ENCODE data around the gene SDK1. TPM values are rescaled to one million over a fixed set of nuclear protein-coding genes. Genes with fewer than 3 reads are reported as not detected.

SDK1 gene
- total and polyA plus RNA-seq, 2 donors (not counting 3 experiments of a cell fraction or from before 2014, with no cell fraction given): 1.6 to 3.9 TPM

- Histone ChIP-seq H3K9me1 (replicated peaks; ENCODE audit: control insufficient read depth, extremely low read depth, insufficient read depth, low read length) (no peaks in the 10 kb centered on the region), H4K20me1 (replicated peaks; ENCODE audit: control insufficient read depth, extremely low read depth, insufficient read depth, low read length) (no peaks in the 10 kb centered on the region), H3K4me2 (ENCODE audit: insufficient read depth, low read length) (no peak overlapping the region), H3K9me3 (replicated peaks; ENCODE audit: control insufficient read depth, insufficient read depth, low read length) (no peaks in the 10 kb centered on the region), H3K4me3 (replicated peaks in 1 of 3; ENCODE audit: insufficient read depth in 1 of 3, low read depth in 1 of 3, low read length in 3 of 3) (no peak overlapping the region), H3K27me3 (ENCODE audit: control insufficient read depth in 2 of 2, insufficient read depth in 2 of 2, low read length in 2 of 2) (no peaks in the 10 kb centered on the region), H3K36me3 (ENCODE audit: control insufficient read depth in 2 of 2, extremely low read depth in 1 of 2, insufficient read depth in 2 of 2, low read length in 2 of 2) (no peaks in the 10 kb centered on the region), H2AFZ (ENCODE audit: low read depth, low read length) (no peak overlapping the region), H3K9ac (replicated peaks; ENCODE audit: extremely low read depth, insufficient read depth, low read length) (no peak overlapping the region), H3K27ac (ENCODE audit: insufficient read depth, low read depth, low read length) (no peak overlapping the region), H3K79me2 (ENCODE audit: control insufficient read depth, insufficient read depth, low read length) (no peaks in the 10 kb centered on the region), H3K4me1 (ENCODE audit: control insufficient read depth, extremely low read depth, insufficient read depth, low read length) (no peaks in the 10 kb centered on the region)
- intact Hi-C loops (cut with micrococcal nuclease) (no loop called here), dilution Hi-C loops (cut with MboI; ENCODE audit: extremely low pct_ligation_motif_present, low sequenced_read_pairs) (no loop called here)
- no TSS peak for BruUV-seq (replicated peaks)
- TF ChIP-seq CTCF (IDR thresholded peaks at IDR 0.05; ENCODE audit: extremely low read depth in 1 of 2, insufficient read depth in 1 of 2, low read depth in 1 of 2, low read length in 2 of 2): no peak
- no peak for TF ChIP-seq MAX (IDR thresholded peaks at IDR 0.05; ENCODE audit: insufficient read depth, insufficient read length)
- FAIRE-seq (no peak), DNase-seq (ENCODE audit: low read depth, low spot score) (no peak)
- ChIA-PET POLR2A (no interaction called here), CTCF (no interaction called here)
Observed at GRCh38 chr7:3294432-3295100, 6.5 kb upstream of the SDK1 start.

GRCh38 chr7:3297105-3297819 lies 3.8 kb upstream of the SDK1 start:
- intact Hi-C loops (cut with micrococcal nuclease): no loop called here
- Histone ChIP-seq H3K4me1 (ENCODE audit: control insufficient read depth, extremely low read depth, insufficient read depth, low read length) (peaks cover 5% of the 10 kb centered on the region), H3K4me3 (replicated peaks in 1 of 3; ENCODE audit: insufficient read depth in 1 of 3, low read depth in 1 of 3, low read length in 3 of 3) (no peak overlapping the region), H3K9ac (replicated peaks; ENCODE audit: extremely low read depth, insufficient read depth, low read length) (no peak overlapping the region), H2AFZ (ENCODE audit: low read depth, low read length) (no peak overlapping the region), H3K4me2 (ENCODE audit: insufficient read depth, low read length) (no peak overlapping the region), H4K20me1 (replicated peaks; ENCODE audit: control insufficient read depth, extremely low read depth, insufficient read depth, low read length) (no peaks in the 10 kb centered on the region), H3K27me3 (ENCODE audit: control insufficient read depth in 2 of 2, insufficient read depth in 2 of 2, low read length in 2 of 2) (peaks cover 6 to 8% of the 10 kb centered on the region in 2 experiments), H3K79me2 (ENCODE audit: control insufficient read depth, insufficient read depth, low read length) (no peaks in the 10 kb centered on the region), H3K27ac (ENCODE audit: insufficient read depth, low read depth, low read length) (no peak overlapping the region), H3K9me3 (replicated peaks; ENCODE audit: control insufficient read depth, insufficient read depth, low read length) (no peaks in the 10 kb centered on the region), H3K9me1 (replicated peaks; ENCODE audit: control insufficient read depth, extremely low read depth, insufficient read depth, low read length) (no peaks in the 10 kb centered on the region), H3K36me3 (ENCODE audit: control insufficient read depth in 2 of 2, extremely low read depth in 1 of 2, insufficient read depth in 2 of 2, low read length in 2 of 2) (no peaks in the 10 kb centered on the region)
- BruUV-seq (replicated peaks): no TSS peak
- TF ChIP-seq JUN (IDR thresholded peaks at IDR 0.05; ENCODE audit: borderline replicate concordance, insufficient read depth, insufficient read length, low read depth) (no peak), FOS (IDR thresholded peaks at IDR 0.05; ENCODE audit: borderline replicate concordance, insufficient read depth, low read length) (no peak), CTCF (IDR thresholded peaks at IDR 0.05; ENCODE audit: extremely low read depth in 1 of 2, insufficient read depth in 1 of 2, low read depth in 1 of 2, low read length in 2 of 2) (no peak), MAX (IDR thresholded peaks at IDR 0.05; ENCODE audit: insufficient read depth, insufficient read length) (no peak), MYC (IDR thresholded peaks at IDR 0.05; ENCODE audit: low read depth, low read length) (no peak), EZH2 (IDR thresholded peaks at IDR 0.05; ENCODE audit: borderline replicate concordance, low read depth, low read length, severe bottlenecking) (no peak), POLR2A (IDR thresholded peaks at IDR 0.05; ENCODE audit: low read depth, low read length) (no peak), GATA2 (IDR thresholded peaks at IDR 0.05; ENCODE audit: insufficient read depth, insufficient read length, low read depth, low read length) (no peak), POLR2AphosphoS5 (IDR thresholded peaks at IDR 0.05; ENCODE audit: insufficient read depth, low read depth, low read length) (no peak)
- no peak for DNase-seq (ENCODE audit: low read depth, low spot score)
- no peak for FAIRE-seq
- dilution Hi-C loops (cut with MboI; ENCODE audit: extremely low pct_ligation_motif_present, low sequenced_read_pairs): no loop called here
- POLR2A ChIA-PET: no interaction called here
- CTCF ChIA-PET: no interaction called here

All from endothelial cell of umbilical vein (primary cell).